Esophagus muscularis mucosa (tissue), 4 donors: ENCODE data around the gene TLE4. TPM values are rescaled to one million over a fixed set of nuclear protein-coding genes. Genes with fewer than 3 reads are reported as not detected.

Source experiments
- DNase-seq: peaks from one replicate; pipeline ENCODE4 v3.0.0-alpha.2; 2017; ENCODE audit errors: extremely low spot score
- H3K27ac ChIP-seq, 4 donors: fragments of 200-600 bp; sonication (generic); replicated peaks in 1 of 4; 1 replicate in 3 of 4; 2 replicates in 1 of 4; pipeline ENCODE4 v1.5.1; 2016 to 2019; ENCODE audit warnings: mild to moderate bottlenecking in 1 of 4
- H3K27me3 ChIP-seq, 4 donors: fragments of 200-600 bp; sonication (generic); one replicate each; pipeline versions ENCODE4 v1.5.1 to v1.6.0; 2016 to 2019
- H3K36me3 ChIP-seq, 4 donors: fragments of 200-600 bp; sonication (generic); one replicate each; pipeline ENCODE4 v1.5.1; 2016 to 2019
- H3K4me1 ChIP-seq, 4 donors: fragments of 200-600 bp; sonication (generic); one replicate each; pipeline ENCODE4 v1.5.1; 2016 to 2019
- H3K4me3 ChIP-seq, 4 donors: fragments of 200-600 bp; sonication (generic); 1 replicate in 2 of 4; 2 replicates in 2 of 4; pipeline ENCODE4 v1.5.1; 2016 to 2019; ENCODE audit warnings: mild to moderate bottlenecking in 4 of 4, moderate library complexity in 1 of 4
- H3K9me3 ChIP-seq, 4 donors: fragments of 200-600 bp; sonication (generic); 1 replicate in 3 of 4; 2 replicates in 1 of 4; pipeline ENCODE4 v1.5.1; 2016 to 2019
- EP300 ChIP-seq: sonication (generic); formaldehyde crosslinking; IDR thresholded peaks from one replicate; pipeline ENCODE4 v1.6.1; 2017; ENCODE audit warnings: antibody characterized with exemption
- POLR2A ChIP-seq: fragments of 450-650 bp; IDR thresholded peaks from one replicate; pipeline ENCODE4 v1.6.1; 2017; ENCODE audit warnings: antibody characterized with exemption, moderate library complexity, mild to moderate bottlenecking, low read depth
- POLR2AphosphoS5 ChIP-seq, 2 donors: sonication (generic); formaldehyde crosslinking; IDR thresholded peaks; one replicate each; pipeline ENCODE4 v1.6.1; 2017; ENCODE audit warnings: antibody characterized with exemption in 2 of 2
- WGBS: methylation state at CpG from one replicate; pipeline ENCODE4 v1.1.5; 2018; 5-methylcytosine and 5-hydroxymethylcytosine counted together
- intact Hi-C: fragments of 100-400 bp; cut with DNase I; formaldehyde crosslinking; loops from one replicate; pipeline ENCODE4 v1.15.1; 2023
- total RNA-seq, 4 donors: library from RNA; depleted of rRNA; stranded (reverse); fragments of >200 nt; gene quantifications; one replicate each; pipeline versions ENCODE4 v1.1.0 to v1.2.1, GENCODE V29; 2016
- TF ChIP-seq, protein P1 (sequence below), 3 experiments: fragments of 200-600 bp in 2 of 3; fragments of 450-650 bp in 1 of 3; sonication (generic) in 2 of 3; IDR thresholded peaks; one replicate each; pipeline ENCODE4 v1.5.1; 2017 to 2019; ENCODE audit warnings: antibody characterized with exemption in 3 of 3, mild to moderate bottlenecking in 2 of 3, moderate library complexity in 1 of 3

TLE4 gene
- total RNA-seq, 4 donors from 2014 or later = 30.0 to 36.1 (median 34.3) TPM

- no peak overlapping the region for H3K27ac ChIP-seq
- TF ChIP-seq POLR2AphosphoS5 (IDR thresholded peaks at IDR 0.05) (no peak), EP300 (no peak), POLR2A (no peak)
- no peaks in the 10 kb centered on the region for H3K36me3 ChIP-seq
- peaks cover 0 to 15% (median 0%) of the 10 kb centered on the region in 4 donors for H3K27me3 ChIP-seq
- peaks cover under 1 to 4% (median 3%) of the 10 kb centered on the region in 4 donors for H3K4me1 ChIP-seq
- peaks cover 0 to 7% (median 3%) of the 10 kb centered on the region in 4 donors for H3K9me3 ChIP-seq
- H3K4me3 ChIP-seq = no peak overlapping the region
- WGBS = 82% methylated on average over 2 of the region's 2 CpGs
- intact Hi-C loops = no loop called here
- DNase-seq = peak; percentile 72
Measured at GRCh38 chr9:79565245-79565644, 6.5 kb upstream of the TLE4 start.

DNA sequence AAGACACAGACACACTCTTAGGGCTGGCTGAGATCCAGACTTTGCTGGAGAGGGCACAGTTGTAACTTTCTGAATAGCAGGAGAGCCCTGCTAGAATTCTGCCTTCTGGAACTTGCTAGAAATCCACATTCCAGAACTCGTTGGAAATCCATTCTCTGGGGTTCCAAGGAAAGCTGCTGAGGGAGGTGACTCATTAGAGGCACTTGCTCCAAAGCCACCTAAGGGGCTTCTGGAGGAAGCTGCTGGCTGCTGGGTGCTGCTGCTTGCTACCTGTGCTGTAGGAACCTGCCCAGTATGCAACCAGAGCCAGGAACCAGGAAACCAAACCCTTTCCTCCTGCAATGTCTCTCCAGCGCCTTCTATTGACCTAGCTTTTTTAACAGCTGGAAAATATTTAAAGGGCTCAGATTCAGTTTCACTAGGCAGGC is 4.1 kb upstream of the TLE4 start:
- Histone ChIP-seq H3K36me3 (no peaks in the 10 kb centered on the region), H3K4me1 (peaks cover 4 to 11% (median 10%) of the 10 kb centered on the region in 4 donors), H3K9me3 (peaks cover 0 to 7% (median 3%) of the 10 kb centered on the region in 4 donors), H3K27ac (no peak overlapping the region), H3K4me3 (no peak overlapping the region), H3K27me3 (peaks cover 0 to 15% (median 0%) of the 10 kb centered on the region in 4 donors)
- no peak for TF ChIP-seq POLR2A
- TF ChIP-seq, protein P1, sequence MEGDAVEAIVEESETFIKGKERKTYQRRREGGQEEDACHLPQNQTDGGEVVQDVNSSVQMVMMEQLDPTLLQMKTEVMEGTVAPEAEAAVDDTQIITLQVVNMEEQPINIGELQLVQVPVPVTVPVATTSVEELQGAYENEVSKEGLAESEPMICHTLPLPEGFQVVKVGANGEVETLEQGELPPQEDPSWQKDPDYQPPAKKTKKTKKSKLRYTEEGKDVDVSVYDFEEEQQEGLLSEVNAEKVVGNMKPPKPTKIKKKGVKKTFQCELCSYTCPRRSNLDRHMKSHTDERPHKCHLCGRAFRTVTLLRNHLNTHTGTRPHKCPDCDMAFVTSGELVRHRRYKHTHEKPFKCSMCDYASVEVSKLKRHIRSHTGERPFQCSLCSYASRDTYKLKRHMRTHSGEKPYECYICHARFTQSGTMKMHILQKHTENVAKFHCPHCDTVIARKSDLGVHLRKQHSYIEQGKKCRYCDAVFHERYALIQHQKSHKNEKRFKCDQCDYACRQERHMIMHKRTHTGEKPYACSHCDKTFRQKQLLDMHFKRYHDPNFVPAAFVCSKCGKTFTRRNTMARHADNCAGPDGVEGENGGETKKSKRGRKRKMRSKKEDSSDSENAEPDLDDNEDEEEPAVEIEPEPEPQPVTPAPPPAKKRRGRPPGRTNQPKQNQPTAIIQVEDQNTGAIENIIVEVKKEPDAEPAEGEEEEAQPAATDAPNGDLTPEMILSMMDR (IDR thresholded peaks at IDR 0.05) = no peak
- no peak for TF ChIP-seq EP300
- no peak for TF ChIP-seq POLR2AphosphoS5 (IDR thresholded peaks at IDR 0.05)
- 97% methylated on average over 2 of the region's 2 CpGs for WGBS
- intact Hi-C loops = no loop called here
- DNase-seq = peak; percentile 14

DNA sequence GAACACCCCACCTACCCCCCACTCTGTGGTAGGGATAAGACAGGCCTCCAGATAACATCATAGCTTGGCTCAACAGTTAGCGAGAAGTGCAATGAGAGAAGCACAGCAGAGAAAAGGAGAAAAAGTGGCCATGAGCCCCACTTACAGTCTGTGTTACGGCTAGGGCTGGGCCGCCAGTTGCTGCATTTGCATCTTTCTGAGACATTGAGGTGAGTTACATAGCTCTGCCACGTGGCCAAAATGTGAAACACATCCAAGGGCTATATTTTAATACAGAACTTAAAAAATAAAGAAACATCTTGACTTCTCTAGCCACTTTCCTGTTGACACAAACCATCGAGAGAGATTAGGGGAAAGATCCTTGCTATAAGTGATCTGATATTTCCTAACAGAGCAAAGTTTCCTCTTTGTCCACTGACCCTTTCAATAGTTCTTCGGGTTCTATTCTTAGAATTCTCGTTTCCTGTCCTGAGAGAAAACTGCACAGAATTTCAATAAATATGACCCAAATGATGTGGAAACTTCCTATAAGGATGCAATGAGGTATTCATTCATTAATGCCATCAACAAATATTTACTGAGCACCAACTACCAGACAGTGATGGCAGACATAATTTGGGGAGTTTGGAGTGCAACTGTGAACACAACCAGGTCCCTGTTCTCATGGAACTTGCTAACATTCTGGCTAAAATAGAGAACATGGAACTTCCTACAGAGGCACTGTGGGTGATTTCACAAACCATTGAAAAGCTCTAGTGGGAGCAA is 3.2 kb upstream of the TLE4 start:
- Histone ChIP-seq H3K4me3 (no peak overlapping the region), H3K27ac (no peak overlapping the region), H3K36me3 (no peaks in the 10 kb centered on the region), H3K27me3 (peaks cover 0 to 15% (median 0%) of the 10 kb centered on the region in 4 donors), H3K4me1 (peaks cover 4 to 11% (median 10%) of the 10 kb centered on the region in 4 donors), H3K9me3 (peaks cover 0 to 7% (median 3%) of the 10 kb centered on the region in 4 donors)
- DNase-seq = peak; percentile 7
- WGBS = 80% methylated on average over 7 of the region's 7 CpGs
- intact Hi-C loops = no loop called here
- TF ChIP-seq POLR2A (no peak), EP300 (no peak), POLR2AphosphoS5 (IDR thresholded peaks at IDR 0.05) (no peak)
- TF ChIP-seq, protein P1 (IDR thresholded peaks at IDR 0.05) = no peak

DNA sequence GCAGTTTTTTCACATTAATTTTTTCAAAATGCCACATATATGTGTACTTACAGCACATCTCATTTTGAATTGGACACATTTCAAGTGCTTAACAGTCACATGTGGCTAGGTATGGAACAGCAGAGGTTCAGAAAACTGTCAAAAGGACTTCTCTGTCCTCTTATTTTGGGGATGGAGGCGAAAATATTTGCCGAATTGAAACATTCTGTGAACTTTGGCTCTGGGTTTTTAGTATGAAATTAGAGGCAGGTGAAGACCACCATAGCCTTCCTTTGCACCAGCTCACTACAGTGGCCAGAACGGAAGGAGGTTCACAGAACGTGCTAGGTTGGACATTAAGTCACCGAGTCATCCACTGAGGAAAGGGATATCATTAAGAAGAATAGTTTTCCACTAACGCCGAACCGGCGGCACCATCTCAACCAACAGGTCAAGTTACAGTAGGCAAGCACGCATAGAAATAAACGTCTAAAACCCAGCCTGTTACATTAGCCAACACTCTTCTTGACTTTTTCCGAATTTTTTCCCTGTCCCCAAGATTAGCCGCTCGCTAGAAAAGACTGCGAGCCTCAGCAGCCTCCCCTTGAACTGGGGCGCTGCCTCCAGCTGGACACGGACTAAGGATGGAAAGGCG is 1.8 kb upstream of the TLE4 start:
- TF ChIP-seq, protein P1 (IDR thresholded peaks at IDR 0.05) = no peak
- TF ChIP-seq POLR2AphosphoS5 (IDR thresholded peaks at IDR 0.05) (no peak), POLR2A (no peak), EP300 (no peak)

More for the DNA sequence above, 1.8 kb upstream of the TLE4 start:
- no peak for DNase-seq
- WGBS = 55% methylated on average over 18 of the region's 18 CpGs
- H3K4me3 ChIP-seq = peak overlapping the region; percentile 69 to 100 (median 99)
- intact Hi-C loops = loop anchor here (10.0 kb wide), 1 partner anchor 605 kb away; no protein-coding TSS in a partner anchor
- peaks cover 0 to 10% (median 0%) of the 10 kb centered on the region in 4 donors for H3K27me3 ChIP-seq
- H3K4me1 ChIP-seq = peaks cover 11 to 24% (median 22%) of the 10 kb centered on the region in 4 donors
- H3K27ac ChIP-seq = no peak overlapping the region
- no peaks in the 10 kb centered on the region for H3K36me3 ChIP-seq
- H3K9me3 ChIP-seq = peaks cover 0 to 7% (median 3%) of the 10 kb centered on the region in 4 donors
